Endometrium (tissue), 2 donors: Measurements from ENCODE around the gene CEP85L.
"Not testable (repeated sequence)": the region's sequence is repeated elsewhere in the genome, so short reads cannot be mapped to it uniquely, and the experiment has no call there.

ENCODE experiments used
- FAIRE-seq: peaks from 2 replicates; lab custom pipeline; 2012; peaks lifted over from hg19 to GRCh38; lab: Jason Lieb, UNC
- donor health status: control.
- donor health status: control.

Gene CEP85L

GRCh38 chr6:118495485-118496280, 155.7 kb downstream of the CEP85L start:
- FAIRE-seq = no peak

- no peak for FAIRE-seq
Observed at GRCh38 chr6:118494091-118494490, 157.3 kb downstream of the CEP85L start.

GRCh38 chr6:118489990-118490389, 161.4 kb downstream of the CEP85L start:
- FAIRE-seq = no peak

- FAIRE-seq = no peak
Observed at GRCh38 chr6:118488631-118489030, 162.8 kb downstream of the CEP85L start.

- FAIRE-seq = no peak
Observed at GRCh38 chr6:118485601-118486550, 165.5 kb downstream of the CEP85L start.

- FAIRE-seq = no peak
Observed at GRCh38 chr6:118476551-118476950, 174.8 kb downstream of the CEP85L start.

GRCh38 chr6:118473266-118473665, 178.1 kb downstream of the CEP85L start:
- FAIRE-seq = no peak

GRCh38 chr6:118469468-118469867, 181.9 kb downstream of the CEP85L start:
- FAIRE-seq = no peak

- no peak for FAIRE-seq
Observed at GRCh38 chr6:118468682-118469465, 182.5 kb downstream of the CEP85L start.

GRCh38 chr6:118467181-118467580, 184.2 kb downstream of the CEP85L start:
- no peak for FAIRE-seq

- FAIRE-seq = no peak
Observed at GRCh38 chr6:118464620-118465019, 186.8 kb downstream of the CEP85L start.

GRCh38 chr6:118460958-118461470, 190.4 kb downstream of the CEP85L start:
- FAIRE-seq = no peak

GRCh38 chr6:118456982-118457381, 194.4 kb downstream of the CEP85L start:
- no peak for FAIRE-seq

GRCh38 chr6:118451839-118452238, 199.6 kb downstream of the CEP85L start:
- FAIRE-seq = no peak

- no peak for FAIRE-seq
Observed at GRCh38 chr6:118444796-118445195, 206.6 kb downstream of the CEP85L start.

GRCh38 chr6:118436482-118436881, 214.9 kb downstream of the CEP85L start:
- no peak for FAIRE-seq

GRCh38 chr6:118434147-118434546, 217.2 kb downstream of the CEP85L start:
- not testable (repeated sequence) for FAIRE-seq

- FAIRE-seq = not testable (repeated sequence)
Observed at GRCh38 chr6:118421312-118421711, 230.1 kb downstream of the CEP85L start.

- FAIRE-seq = no peak
Observed at GRCh38 chr6:118419448-118420394, 231.7 kb downstream of the CEP85L start.
